Upper lobe of left lung (tissue), 6 donors: ENCODE results near the gene TMEM200C. TPM values are rescaled to one million over a fixed set of nuclear protein-coding genes. Genes with fewer than 3 reads are reported as not detected.

Experiments used
- ATAC-seq, 2 donors: fragments of 200-7000 bp; cut with Tn5 transposase; one replicate each; pipeline ENCODE4 v1.9.1; 2022; ENCODE audit warnings: mild to moderate bottlenecking in 2 of 2, moderate library complexity in 2 of 2; ENCODE audit not compliant: low FRiP score in 2 of 2
- DNase-seq, 2 donors: peaks; one replicate each; pipeline ENCODE4 v3.0.0-alpha.2; 2019 to 2020
- H3K27ac ChIP-seq, 4 donors: fragments of 200-600 bp; sonication (generic); one replicate each; pipeline ENCODE4 v1.5.1; 2016 to 2019
- H3K27me3 ChIP-seq, 4 donors: fragments of 200-600 bp; sonication (generic); one replicate each; pipeline ENCODE4 v1.5.1; 2017 to 2019
- H3K36me3 ChIP-seq, 4 donors: fragments of 200-600 bp; sonication (generic); one replicate each; pipeline ENCODE4 v1.5.1; 2016 to 2019
- H3K4me1 ChIP-seq, 4 donors: fragments of 200-600 bp; sonication (generic); one replicate each; pipeline ENCODE4 v1.5.1; 2018 to 2019
- H3K4me3 ChIP-seq, 4 donors: fragments of 200-600 bp; sonication (generic); one replicate each; pipeline ENCODE4 v1.5.1; 2017 to 2019; ENCODE audit warnings: mild to moderate bottlenecking in 2 of 4, moderate library complexity in 1 of 4
- H3K9me3 ChIP-seq, 4 donors: fragments of 200-600 bp; sonication (generic); one replicate each; pipeline ENCODE4 v1.5.1; 2018 to 2019
- EP300 ChIP-seq, 4 donors: sonication (generic); formaldehyde crosslinking; IDR thresholded peaks; one replicate each; pipeline ENCODE4 v1.5.1; 2017; ENCODE audit warnings: antibody characterized with exemption in 4 of 4, control low read depth in 2 of 4
- POLR2A ChIP-seq, 4 donors: fragments of 450-650 bp; IDR thresholded peaks; one replicate each; pipeline ENCODE4 v1.5.1; 2016 to 2017; ENCODE audit warnings: antibody characterized with exemption in 4 of 4, mild to moderate bottlenecking in 2 of 4
- POLR2AphosphoS5 ChIP-seq, 2 donors: sonication (generic); formaldehyde crosslinking; IDR thresholded peaks; one replicate each; pipeline ENCODE4 v1.5.1; 2017; ENCODE audit warnings: antibody characterized with exemption in 2 of 2
- WGBS, 2 donors: methylation state at CpG; one replicate each; pipeline ENCODE4 v1.1.5; 2017 to 2018; 5-methylcytosine and 5-hydroxymethylcytosine counted together
- total RNA-seq, 6 donors: library from RNA; depleted of rRNA in 4 of 6; stranded (reverse); fragments of >200 nt in 4 of 6; gene quantifications; one replicate each; pipeline versions ENCODE4 v1.1.0 to v1.2.1, GENCODE V29; 2016 to 2021
- TF ChIP-seq, protein P1 (sequence below), 6 experiments: fragments of 450-650 bp in 4 of 6; fragments of 200-600 bp in 2 of 6; sonication (generic) in 2 of 6; IDR thresholded peaks; one replicate each; pipeline ENCODE4 v1.5.1; 2016 to 2019; ENCODE audit warnings: antibody characterized with exemption in 6 of 6
- donor health status: DM: no; HTN: no; CAD: no; lungs with moderate emphysema.
- donor health status: DM: no; HTN: yes; CAD: no; lungs with severe emphysema.

The TMEM200C gene
- total RNA-seq, 6 donors from 2014 or later: under 0.01 to 0.44 (median 0.28) TPM; not detected in 2

DNA sequence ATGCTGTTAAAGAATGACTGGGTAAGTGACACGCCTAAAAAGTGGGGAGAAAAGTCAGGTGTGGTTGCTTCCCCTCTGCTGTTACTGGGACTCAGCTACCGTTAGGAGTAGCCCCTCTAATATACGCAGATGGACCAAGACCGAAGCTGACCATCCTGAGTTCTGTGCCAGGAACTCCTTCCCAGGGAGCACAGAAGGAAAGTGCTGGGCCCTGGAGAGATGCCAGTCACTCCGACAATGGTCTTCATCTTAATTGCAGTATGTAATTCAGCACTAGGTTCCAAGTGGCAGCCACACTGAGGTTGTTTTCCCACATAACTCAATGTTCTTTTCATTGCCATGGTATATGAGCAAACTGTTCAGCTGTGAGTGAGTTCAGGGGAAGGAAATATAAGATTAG is 19.6 kb upstream of the TMEM200C start:
- Histone ChIP-seq H3K4me1 (peaks cover 0 to 5% (median 0%) of the 10 kb centered on the region in 4 donors), H3K4me3 (no peak overlapping the region), H3K27me3 (no peaks in the 10 kb centered on the region), H3K36me3 (no peaks in the 10 kb centered on the region), H3K9me3 (no peaks in the 10 kb centered on the region), H3K27ac (no peak overlapping the region)
- ATAC-seq (no peak), DNase-seq (no peak)
- TF ChIP-seq, protein P1, sequence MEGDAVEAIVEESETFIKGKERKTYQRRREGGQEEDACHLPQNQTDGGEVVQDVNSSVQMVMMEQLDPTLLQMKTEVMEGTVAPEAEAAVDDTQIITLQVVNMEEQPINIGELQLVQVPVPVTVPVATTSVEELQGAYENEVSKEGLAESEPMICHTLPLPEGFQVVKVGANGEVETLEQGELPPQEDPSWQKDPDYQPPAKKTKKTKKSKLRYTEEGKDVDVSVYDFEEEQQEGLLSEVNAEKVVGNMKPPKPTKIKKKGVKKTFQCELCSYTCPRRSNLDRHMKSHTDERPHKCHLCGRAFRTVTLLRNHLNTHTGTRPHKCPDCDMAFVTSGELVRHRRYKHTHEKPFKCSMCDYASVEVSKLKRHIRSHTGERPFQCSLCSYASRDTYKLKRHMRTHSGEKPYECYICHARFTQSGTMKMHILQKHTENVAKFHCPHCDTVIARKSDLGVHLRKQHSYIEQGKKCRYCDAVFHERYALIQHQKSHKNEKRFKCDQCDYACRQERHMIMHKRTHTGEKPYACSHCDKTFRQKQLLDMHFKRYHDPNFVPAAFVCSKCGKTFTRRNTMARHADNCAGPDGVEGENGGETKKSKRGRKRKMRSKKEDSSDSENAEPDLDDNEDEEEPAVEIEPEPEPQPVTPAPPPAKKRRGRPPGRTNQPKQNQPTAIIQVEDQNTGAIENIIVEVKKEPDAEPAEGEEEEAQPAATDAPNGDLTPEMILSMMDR (IDR thresholded peaks at IDR 0.05): no peak
- no peak for TF ChIP-seq EP300 (IDR thresholded peaks at IDR 0.05)
- TF ChIP-seq POLR2AphosphoS5 (IDR thresholded peaks at IDR 0.05): no peak
- TF ChIP-seq POLR2A (IDR thresholded peaks at IDR 0.05): no peak
- WGBS, 2 donors: 53 to 75% methylated on average over 5 of the region's 5 CpGs

DNA sequence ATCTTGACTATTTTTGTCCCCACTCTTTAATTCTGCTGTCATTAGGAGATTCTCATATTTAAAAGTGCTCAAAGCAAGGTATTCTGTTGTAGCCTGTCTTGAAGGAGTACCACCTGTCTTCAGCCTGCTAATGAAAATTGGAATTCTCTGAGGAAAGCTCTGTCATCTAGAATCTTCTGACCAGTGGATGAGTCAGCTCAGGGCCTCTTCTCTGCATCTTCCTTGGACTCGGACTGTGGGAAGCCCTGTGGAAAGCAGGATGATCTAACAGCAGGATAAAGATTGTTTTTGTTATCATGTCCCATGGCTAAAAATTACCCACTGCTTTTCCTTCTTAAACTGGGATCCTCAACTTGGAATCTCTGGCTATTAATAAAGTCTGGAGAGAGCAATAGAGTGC is 18.7 kb upstream of the TMEM200C start:
- whole genome bisulfite sequencing, 2 donors: 45 to 77% methylated on average over 1 of the region's 1 CpG
- ATAC-seq: no peak
- TF ChIP-seq EP300 (IDR thresholded peaks at IDR 0.05): no peak

DNA sequence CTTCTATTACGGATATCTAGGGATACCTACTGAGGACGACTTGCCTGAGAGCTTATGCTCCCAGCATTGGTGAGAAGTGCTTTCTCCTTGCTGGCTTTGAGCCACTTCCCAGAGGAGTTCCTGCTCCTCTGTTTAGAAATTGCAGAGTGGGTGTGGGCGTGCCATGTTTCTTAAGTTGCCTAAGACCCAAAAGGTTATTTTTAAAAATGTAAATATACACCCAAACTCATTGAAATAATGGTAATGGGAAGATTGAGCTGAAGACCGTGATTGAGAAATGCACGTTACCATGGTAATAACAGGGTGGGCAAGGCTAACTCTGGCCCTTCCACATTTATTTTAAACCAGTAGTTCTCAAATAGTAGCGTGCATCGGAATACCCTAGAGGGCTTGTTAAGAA is 17.2 kb upstream of the TMEM200C start:
- ATAC-seq: no peak
- TF ChIP-seq POLR2A (IDR thresholded peaks at IDR 0.05) (no peak), EP300 (IDR thresholded peaks at IDR 0.05) (no peak), POLR2AphosphoS5 (IDR thresholded peaks at IDR 0.05) (no peak)
- TF ChIP-seq, protein P1 (IDR thresholded peaks at IDR 0.05): no peak
- WGBS, 2 donors: 60 to 69% methylated on average over 7 of the region's 7 CpGs

More for the DNA sequence above, 18.7 kb upstream of the TMEM200C start:
- H3K27me3 ChIP-seq: no peaks in the 10 kb centered on the region
- no peaks in the 10 kb centered on the region for H3K9me3 ChIP-seq
- no peak overlapping the region for H3K4me3 ChIP-seq
- peaks cover 0 to 5% (median 0%) of the 10 kb centered on the region in 4 donors for H3K4me1 ChIP-seq
- H3K27ac ChIP-seq: no peak overlapping the region
- H3K36me3 ChIP-seq: no peaks in the 10 kb centered on the region
- DNase-seq: no peak

DNA sequence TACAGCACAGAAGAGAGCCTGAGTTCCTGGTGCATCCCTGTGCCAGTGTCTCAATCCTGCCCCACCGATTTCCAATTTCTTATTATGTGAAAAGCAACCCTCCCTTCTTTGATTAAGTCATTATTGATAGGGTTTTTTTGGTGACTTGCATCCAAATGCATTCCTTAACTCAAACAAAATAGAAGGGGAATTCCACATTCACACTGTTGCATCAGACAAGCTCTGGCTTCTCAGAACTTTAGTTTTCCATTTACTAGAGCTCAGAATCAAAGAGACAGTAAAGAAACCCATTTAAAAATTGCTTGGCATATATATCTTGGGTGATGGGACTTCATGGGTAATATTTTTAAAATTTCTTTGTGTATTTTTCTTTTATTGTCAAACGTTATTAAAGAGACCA is 13.8 kb upstream of the TMEM200C start:
- 77 to 87% methylated on average over 2 of the region's 2 CpGs for WGBS, 2 donors
- TF ChIP-seq POLR2A (IDR thresholded peaks at IDR 0.05): no peak
- no peak for TF ChIP-seq POLR2AphosphoS5 (IDR thresholded peaks at IDR 0.05)
- TF ChIP-seq, protein P1 (IDR thresholded peaks at IDR 0.05): no peak
- no peak for TF ChIP-seq EP300 (IDR thresholded peaks at IDR 0.05)
- H3K36me3 ChIP-seq: no peaks in the 10 kb centered on the region
- H3K27me3 ChIP-seq: no peaks in the 10 kb centered on the region
- no peak overlapping the region for H3K27ac ChIP-seq
- H3K4me1 ChIP-seq: peaks cover 0 to 5% (median 0%) of the 10 kb centered on the region in 4 donors
- H3K4me3 ChIP-seq: no peak overlapping the region
- DNase-seq (no peak), ATAC-seq (no peak)
- no peaks in the 10 kb centered on the region for H3K9me3 ChIP-seq

More for the DNA sequence above, 17.2 kb upstream of the TMEM200C start:
- Histone ChIP-seq H3K36me3 (no peaks in the 10 kb centered on the region), H3K9me3 (no peaks in the 10 kb centered on the region), H3K4me1 (peaks cover 0 to 5% (median 0%) of the 10 kb centered on the region in 4 donors), H3K27me3 (no peaks in the 10 kb centered on the region), H3K4me3 (no peak overlapping the region), H3K27ac (no peak overlapping the region)
- peak in 1 of 2 donors; percentile 70 for DNase-seq

DNA sequence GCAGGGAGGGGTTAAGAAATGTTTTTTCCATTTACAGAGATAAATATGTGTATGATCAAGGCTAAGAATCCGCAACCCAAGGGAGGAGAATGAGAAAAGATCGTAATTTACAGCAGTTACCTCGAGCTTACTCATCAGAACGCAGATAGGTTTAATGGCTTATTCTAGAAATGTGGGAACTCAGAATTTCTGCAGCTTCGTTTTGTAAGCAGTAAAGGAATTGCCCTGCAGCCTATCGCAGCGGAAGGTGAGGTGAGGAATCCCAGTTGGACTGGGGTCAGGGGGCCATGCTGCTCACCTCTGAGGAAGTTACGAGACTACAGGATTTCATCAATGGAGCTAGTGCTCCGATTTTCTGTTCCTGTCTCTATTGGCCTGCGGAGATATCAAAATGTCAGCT is 8.1 kb upstream of the TMEM200C start:
- TF ChIP-seq, protein P1 (IDR thresholded peaks at IDR 0.05): no peak
- TF ChIP-seq POLR2AphosphoS5 (IDR thresholded peaks at IDR 0.05) (no peak), EP300 (IDR thresholded peaks at IDR 0.05) (no peak), POLR2A (IDR thresholded peaks at IDR 0.05) (no peak)
- H3K9me3 ChIP-seq: no peaks in the 10 kb centered on the region
- H3K4me3 ChIP-seq: no peak overlapping the region
- DNase-seq (no peak), ATAC-seq (no peak)
- no peaks in the 10 kb centered on the region for H3K27me3 ChIP-seq
- H3K27ac ChIP-seq: no peak overlapping the region
- H3K4me1 ChIP-seq: no peaks in the 10 kb centered on the region
- H3K36me3 ChIP-seq: no peaks in the 10 kb centered on the region
- 81 to 88% methylated on average over 10 of the region's 10 CpGs for WGBS, 2 donors
